ENCODE data around the gene IL1RN. TPM values are rescaled to one million over a fixed set of nuclear protein-coding genes. Genes with fewer than 3 reads are reported as not detected.

IL1RN gene
- total and polyA plus RNA-seq, 2 of the 4 experiments (the other 2 are of a cell fraction), result not detected

GRCh38 chr2:113142290-113142689 lies 14.9 kb downstream of the IL1RN start:
- intact Hi-C loops (cut with micrococcal nuclease), result no loop called here
- no peak overlapping the region for H3K4me2 ChIP-seq (ENCODE audit: low read depth, low read length)

More at GRCh38 chr2:113142290-113142689, 14.9 kb downstream of the IL1RN start:
- Histone ChIP-seq H3K9me1 (ENCODE audit: insufficient read depth, low read length) (no peaks in the 10 kb centered on the region), H4K8ac (ENCODE audit: low read depth in 2 of 2, low read length in 2 of 2) (no peak overlapping the region), H3K79me1 (ENCODE audit: low read depth in 1 of 2, low read length in 2 of 2) (no peaks in the 10 kb centered on the region), H4K5ac (ENCODE audit: low read depth, low read length) (no peak overlapping the region), H4K20me1 (ENCODE audit: insufficient read depth, low read length) (no peaks in the 10 kb centered on the region), H3K4me1 (ENCODE audit: control insufficient read depth, insufficient read depth, low read length) (no peaks in the 10 kb centered on the region), H3K27ac (ENCODE audit: insufficient read depth, low read length) (no peak overlapping the region), H2BK15ac (ENCODE audit: low read depth, low read length) (no peak overlapping the region), H3K4ac (ENCODE audit: low read depth, low read length) (no peak overlapping the region), H3K23ac (ENCODE audit: low read depth, low read length) (no peak overlapping the region), H2AFZ (replicated peaks; ENCODE audit: low read length, poor library complexity) (no peak overlapping the region), H2BK20ac (ENCODE audit: low read depth, low read length) (no peak overlapping the region), H4K91ac (ENCODE audit: insufficient read depth, low read depth, low read length) (no peak overlapping the region), H2AK5ac (ENCODE audit: low read depth, low read length) (no peak overlapping the region), H3K18ac (ENCODE audit: low read depth, low read length) (no peak overlapping the region), H2BK120ac (ENCODE audit: low read depth, low read length) (no peak overlapping the region), H3K4me3 (ENCODE audit: insufficient read depth, low read depth, low read length) (no peak overlapping the region), H2AK9ac (replicated peaks; ENCODE audit: low read depth, low read length, poor library complexity) (no peak overlapping the region), H3K56ac (ENCODE audit: extremely low read depth, insufficient read depth, low read length) (no peak overlapping the region), H3K9me3 (ENCODE audit: control insufficient read depth, insufficient read depth, low read length) (no peaks in the 10 kb centered on the region), H3K14ac (replicated peaks; ENCODE audit: low read depth, low read length) (no peak overlapping the region), H2BK5ac (ENCODE audit: low read depth, low read length, poor library complexity, severe bottlenecking) (no peak overlapping the region), H3K36me3 (ENCODE audit: control insufficient read depth, insufficient read depth, low read length) (no peaks in the 10 kb centered on the region), H3K9ac (ENCODE audit: low read depth, low read length) (no peak overlapping the region), H3K27me3 (ENCODE audit: control insufficient read depth, insufficient read depth, low read length) (peaks cover 6% of the 10 kb centered on the region)
- TF ChIP-seq MAFK (IDR thresholded peaks at IDR 0.05; ENCODE audit: low read depth, low read length) (no peak), POLR2A (IDR thresholded peaks at IDR 0.05; ENCODE audit: low read depth, low read length) (no peak)
- ATAC-seq (ENCODE audit: low read depth) (no peak), DNase-seq (no peak)
- no CpG with 5 or more reads among the region's 2 CpGs for WGBS, 2 experiments (ENCODE audit: extremely low coverage in 2 of 2, insufficient read length in 1 of 2)
- POLR2A ChIA-PET (ENCODE audit: unreplicated experiment), result no interaction called here
- in situ Hi-C loops (cut with MboI; ENCODE audit: low sequenced_read_pairs) (no loop called here), dilution Hi-C loops (cut with HindIII; ENCODE audit: low sequenced_read_pairs, unreplicated experiment) (no loop called here)
- BruUV-seq (replicated peaks), result no TSS peak
- CTCF ChIA-PET, result interaction anchor here (1.6 to 1.8 kb wide), 2 partner anchors 14 to 248 kb away, joined by 4 to 6 read pairs; no protein-coding TSS in a partner anchor

All from IMR-90 (cell line).